Bladder microvascular endothelial cell (primary cell): ENCODE results near the gene ZNF678. TPM values are rescaled to one million over a fixed set of nuclear protein-coding genes. Genes with fewer than 3 reads are reported as not detected.

Experiments used
- total RNA-seq: library from RNA; depleted of rRNA; stranded (reverse); fragments of >200 nt; gene quantifications from 2 replicates; pipeline ENCODE4 v1.2.3, GENCODE V29; 2014

The ZNF678 gene
- total RNA-seq = 4.7 and 18.2 TPM in 2 replicates

GRCh38 chr1:227563324-227564201, at the start of gene ZNF678:
ZNF678 (plus strand) TSS chr1:227563556; CDS start chr1:227650992, 87,436 bp downstream.

Other genes starting within 250 kb of the ZNF678 start
- 70.6 and 159 TPM in 2 replicates for gene CDC42BPA, start 245.1 kb upstream of the ZNF678 start, total RNA-seq
- gene JMJD4, start 171.7 kb downstream of the ZNF678 start, total RNA-seq = 15.7 and 29.5 TPM in 2 replicates
- 31.1 and 40.2 TPM in 2 replicates for gene SNAP47, start 171.9 kb downstream of the ZNF678 start, total RNA-seq